ENCODE data around the gene HOXB3.

DNA sequence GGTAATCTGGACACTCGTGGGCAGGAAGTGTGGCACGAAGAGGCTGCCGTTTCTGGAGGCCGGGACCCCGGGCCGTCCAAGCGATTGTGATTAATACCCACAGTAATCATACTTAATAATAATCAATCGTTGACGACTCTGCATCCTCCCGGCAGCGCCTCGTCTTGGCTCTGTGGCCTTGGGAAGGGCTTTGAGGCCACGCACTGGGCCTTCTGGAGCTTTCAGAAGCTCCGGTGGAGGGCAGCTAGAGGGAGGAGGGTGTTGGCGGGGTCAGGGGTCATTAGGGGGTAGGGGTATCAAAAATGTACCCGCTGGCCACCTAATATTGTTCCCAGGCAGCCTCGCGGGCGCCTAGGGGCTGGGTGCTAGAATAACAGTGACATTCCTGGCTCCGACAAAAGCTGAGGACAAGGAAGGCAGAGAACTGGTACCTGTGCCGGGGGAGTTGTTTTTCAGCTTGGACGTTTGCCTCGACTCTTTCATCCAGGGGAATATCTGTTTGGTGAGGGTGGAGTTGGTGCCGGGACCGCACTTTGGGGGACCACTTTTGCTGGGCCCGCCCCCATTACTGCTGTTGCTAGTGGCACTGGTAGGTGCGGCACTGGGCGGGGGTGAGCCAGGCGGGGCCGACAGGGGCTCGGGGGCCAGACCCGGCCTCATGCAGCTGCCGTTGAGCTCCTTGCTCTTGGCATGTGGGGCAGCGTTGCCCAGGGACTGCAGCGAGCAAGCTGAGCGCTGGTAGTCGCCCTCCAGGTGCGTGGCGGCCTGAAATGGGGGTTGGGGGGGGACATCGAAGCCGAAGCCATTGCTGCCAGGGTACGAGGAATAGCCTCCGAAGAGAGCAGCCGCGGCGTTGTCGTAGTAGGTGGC, 38.2 kb downstream of the HOXB3 start:
- TF ChIP-seq CTCF (conservative IDR thresholded peaks at IDR 0.05; ENCODE audit: low read depth, low read length): no peak
- no peak for TF ChIP-seq EZH2 (IDR thresholded peaks at IDR 0.05; ENCODE audit: low read length, unreplicated experiment)
- TF ChIP-seq EZH2phosphoT487 (IDR thresholded peaks at IDR 0.05; ENCODE audit: borderline replicate concordance, low read length): no peak
